GM12878 (cell line): ENCODE measurements around the gene ALDH1A3. TPM values are rescaled to one million over a fixed set of nuclear protein-coding genes. Genes with fewer than 3 reads are reported as not detected.

Experiments used
- BACH1 ChIP-seq: fragments of 450-650 bp; IDR thresholded peaks from 2 replicates; pipeline ENCODE4 v1.6.1; 2017; ENCODE audit warnings: mild to moderate bottlenecking, borderline replicate concordance
- BHLHE40 ChIP-seq, 2 experiments: fragments of 450-650 bp in 1 of 2; IDR thresholded peaks; 2 replicates each; pipeline ENCODE4 v1.6.1; 2011 to 2017; ENCODE audit warnings: low read depth in 2 of 2, borderline replicate concordance in 1 of 2, improper control_type of control experiment in 1 of 2, low read length in 1 of 2, mild to moderate bottlenecking in 1 of 2
- CHD2 ChIP-seq: IDR thresholded peaks from 2 replicates; pipeline ENCODE4 v1.6.1; 2011; ENCODE audit warnings: low read depth, low read length, improper control_type of control experiment, borderline replicate concordance
- CHD4 ChIP-seq: fragments of 200-600 bp; sonication (generic); IDR thresholded peaks from 2 replicates; pipeline ENCODE4 v1.6.1; 2016; ENCODE audit warnings: mild to moderate bottlenecking
- FOXM1 ChIP-seq: IDR thresholded peaks from 2 replicates; pipeline ENCODE4 v1.6.1; 2012; ENCODE audit warnings: low read depth, mild to moderate bottlenecking, inconsistent platforms, low read length, moderate library complexity
- GABPA ChIP-seq: IDR thresholded peaks from 2 replicates; pipeline ENCODE4 v1.6.1; 2014; ENCODE audit warnings: antibody characterized with exemption, low read depth, mild to moderate bottlenecking, inconsistent platforms
- IKZF1 ChIP-seq: fragments of 450-650 bp; conservative IDR thresholded peaks from 2 replicates; pipeline ENCODE4 v1.6.1; 2017; ENCODE audit warnings: antibody characterized with exemption, mild to moderate bottlenecking
- KDM1A ChIP-seq: fragments of 200-600 bp; sonication (generic); IDR thresholded peaks from 2 replicates; pipeline ENCODE4 v1.6.1; 2016; ENCODE audit warnings: borderline replicate concordance
- KLF5 ChIP-seq: fragments of 450-650 bp; IDR thresholded peaks from 2 replicates; pipeline ENCODE4 v1.6.1; 2014; ENCODE audit warnings: mild to moderate bottlenecking; ENCODE audit not compliant: partially characterized antibody
- LARP7 ChIP-seq: fragments of 450-650 bp; IDR thresholded peaks from 2 replicates; pipeline ENCODE4 v1.6.1; 2017; ENCODE audit warnings: mild to moderate bottlenecking
- MXI1 ChIP-seq: fragments of 150-350 bp; IDR thresholded peaks from 2 replicates; pipeline ENCODE4 v1.6.1; 2011; ENCODE audit warnings: low read depth, mild to moderate bottlenecking, inconsistent platforms, low read length, improper control_type of control experiment
- MYC ChIP-seq: IDR thresholded peaks from 2 replicates; pipeline ENCODE4 v1.6.1; 2011; ENCODE audit warnings: mild to moderate bottlenecking, low read length, moderate library complexity, inconsistent platforms; ENCODE audit not compliant: insufficient read depth, insufficient replicate concordance, insufficient read length, severe bottlenecking
- POU2F2 ChIP-seq: IDR thresholded peaks from 3 replicates; pipeline ENCODE4 v1.6.1; 2011; ENCODE audit warnings: low read depth, mild to moderate bottlenecking, low read length, borderline replicate concordance
- RAD21 ChIP-seq: IDR thresholded peaks from 2 replicates; pipeline ENCODE4 v1.6.1; 2011; ENCODE audit warnings: mild to moderate bottlenecking, low read depth, low read length, moderate library complexity; ENCODE audit not compliant: insufficient read depth
- RELA ChIP-seq: fragments of 450-650 bp; IDR thresholded peaks from 2 replicates; pipeline ENCODE4 v1.8.0; 2014; ENCODE audit warnings: borderline replicate concordance; ENCODE audit not compliant: partially characterized antibody
- REST ChIP-seq: IDR thresholded peaks from 2 replicates; pipeline ENCODE4 v1.6.1; 2012; ENCODE audit warnings: mild to moderate bottlenecking, low read depth, low read length
- RUNX3 ChIP-seq: IDR thresholded peaks from 2 replicates; pipeline ENCODE4 v1.6.1; 2012; ENCODE audit warnings: low read length, inconsistent platforms
- SMARCA5 ChIP-seq: fragments of 450-650 bp; IDR thresholded peaks from 2 replicates; pipeline ENCODE4 v1.6.1; 2017; ENCODE audit warnings: mild to moderate bottlenecking
- SMC3 ChIP-seq: IDR thresholded peaks from 2 replicates; pipeline ENCODE4 v1.6.1; 2011; ENCODE audit warnings: low read length, improper control_type of control experiment, borderline replicate concordance
- SPI1 ChIP-seq: IDR thresholded peaks from 2 replicates; pipeline ENCODE4 v1.6.1; 2011; ENCODE audit warnings: low read depth, mild to moderate bottlenecking, low read length, moderate library complexity, borderline replicate concordance; ENCODE audit not compliant: insufficient read depth
- SRF ChIP-seq, 2 experiments: IDR thresholded peaks; 2 replicates each; pipeline ENCODE4 v1.6.1; 2011; ENCODE audit warnings: low read depth in 2 of 2, low read length in 2 of 2, mild to moderate bottlenecking in 1 of 2, moderate library complexity in 1 of 2
- TCF3 ChIP-seq: IDR thresholded peaks from 2 replicates; pipeline ENCODE4 v1.6.1; 2012; ENCODE audit warnings: low read depth, mild to moderate bottlenecking, low read length, borderline replicate concordance; ENCODE audit not compliant: insufficient read depth
- polyA plus RNA-seq, 11 experiments: library from polyadenylated mRNA; depleted of rRNA in 4 of 11; unstranded in 6 of 11; stranded (reverse) in 5 of 11; fragments of >200 nt; fragmentation: Nextera tagmentation in 4 of 11; fragmentation: Illumina TruSeq in 1 of 11; extraction: Ambion mirVana in 4 of 11; extraction: Trizol in 1 of 11; gene quantifications; 1 replicate in 1 of 11; 2 replicates in 10 of 11; pipeline versions ENCODE4 v1.2.1 to v1.2.3, GENCODE V29; 2011 to 2016; ENCODE audit warnings: inconsistent platforms in 2 of 11, missing spikeins in 2 of 11, low read depth in 1 of 11
- total RNA-seq, 4 experiments: library from RNA; depleted of rRNA in 3 of 4; stranded (reverse); fragments of >200 nt in 3 of 4; fragmentation: Illumina TruSeq in 1 of 4; extraction: Trizol in 1 of 4; gene quantifications; 2 replicates each; pipeline versions ENCODE4 v1.2.1 to v1.2.3, GENCODE V29; 2013 to 2021
- TF ChIP-seq, protein P1 (sequence below): fragments of 450-650 bp; conservative IDR thresholded peaks from 2 replicates; pipeline ENCODE4 v1.6.1; 2017; ENCODE audit warnings: mild to moderate bottlenecking, moderate library complexity

Gene ALDH1A3
- total and polyA plus RNA-seq, 10 of the 15 experiments (the other 5 are each of a cell fraction or from before 2014, with no cell fraction given): 0.06 to 0.69 (median 0.18) TPM

DNA sequence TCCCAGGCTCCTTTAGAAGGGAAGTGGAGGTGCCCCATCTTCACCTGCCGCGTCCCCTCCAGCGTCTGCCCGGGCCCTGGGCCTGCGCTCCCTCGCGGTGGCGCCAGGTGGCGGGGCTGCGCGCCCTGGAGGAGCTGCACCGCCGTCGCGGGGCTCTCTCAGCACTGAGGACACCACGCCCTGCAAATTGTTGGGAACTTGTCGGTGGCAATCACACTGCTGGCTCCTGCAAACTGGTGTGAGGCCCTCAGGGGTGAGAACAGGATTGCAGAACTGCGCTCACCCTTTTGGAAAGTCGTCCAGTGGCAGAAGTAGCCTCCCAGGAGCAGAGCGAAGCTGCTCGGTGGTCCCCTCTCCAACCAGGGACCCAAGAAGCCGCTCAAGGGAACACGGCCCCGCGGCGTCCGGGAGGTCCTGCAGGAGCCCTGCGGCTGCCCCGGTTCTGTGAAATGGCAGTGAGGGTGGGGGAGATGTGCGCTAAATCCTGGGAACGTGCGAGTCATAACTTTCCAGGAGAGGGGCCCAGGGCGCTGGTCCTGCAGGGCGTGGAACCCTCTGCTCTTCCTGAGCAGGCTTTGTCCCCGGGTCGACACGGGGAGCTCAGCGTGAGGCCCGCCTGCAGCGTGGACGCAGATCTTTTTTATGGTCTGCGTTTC lies 38.5 kb downstream of the ALDH1A3 start (continued):
- no peak for TF ChIP-seq REST
- TF ChIP-seq RUNX3: peak; percentile 37; the same call in 1 of the 2 replicates
- TF ChIP-seq SMC3: peak; percentile 99
- TF ChIP-seq RAD21: peak; percentile 87
- no peak for TF ChIP-seq KLF5
- peak; percentile 40; the same call in 1 of the 2 replicates for TF ChIP-seq CHD2
- TF ChIP-seq LARP7: peak; percentile 18; the same call in 1 of the 2 replicates
- TF ChIP-seq MXI1: peak; percentile 68
- TF ChIP-seq SPI1: peak; percentile 8; the same call in 1 of the 2 replicates
- TF ChIP-seq BACH1: peak; percentile 40; the same call in 1 of the 2 replicates
- peak; percentile 19 to 49; a peak in 1 of 4 replicates for TF ChIP-seq BHLHE40 (IDR thresholded peaks at IDR 0.05; ENCODE audit: borderline replicate concordance in 1 of 2, low read depth in 2 of 2, low read length in 1 of 2)
- no peak for TF ChIP-seq SRF (IDR thresholded peaks at IDR 0.05; ENCODE audit: low read depth in 2 of 2, low read length in 2 of 2)
- peak; percentile 97 for TF ChIP-seq SMARCA5
- TF ChIP-seq FOXM1: peak; percentile 41; the same call in 1 of the 2 replicates
- TF ChIP-seq GABPA: no peak
- no peak for TF ChIP-seq CHD4
- TF ChIP-seq IKZF1: peak; percentile 80
- TF ChIP-seq, protein P1, sequence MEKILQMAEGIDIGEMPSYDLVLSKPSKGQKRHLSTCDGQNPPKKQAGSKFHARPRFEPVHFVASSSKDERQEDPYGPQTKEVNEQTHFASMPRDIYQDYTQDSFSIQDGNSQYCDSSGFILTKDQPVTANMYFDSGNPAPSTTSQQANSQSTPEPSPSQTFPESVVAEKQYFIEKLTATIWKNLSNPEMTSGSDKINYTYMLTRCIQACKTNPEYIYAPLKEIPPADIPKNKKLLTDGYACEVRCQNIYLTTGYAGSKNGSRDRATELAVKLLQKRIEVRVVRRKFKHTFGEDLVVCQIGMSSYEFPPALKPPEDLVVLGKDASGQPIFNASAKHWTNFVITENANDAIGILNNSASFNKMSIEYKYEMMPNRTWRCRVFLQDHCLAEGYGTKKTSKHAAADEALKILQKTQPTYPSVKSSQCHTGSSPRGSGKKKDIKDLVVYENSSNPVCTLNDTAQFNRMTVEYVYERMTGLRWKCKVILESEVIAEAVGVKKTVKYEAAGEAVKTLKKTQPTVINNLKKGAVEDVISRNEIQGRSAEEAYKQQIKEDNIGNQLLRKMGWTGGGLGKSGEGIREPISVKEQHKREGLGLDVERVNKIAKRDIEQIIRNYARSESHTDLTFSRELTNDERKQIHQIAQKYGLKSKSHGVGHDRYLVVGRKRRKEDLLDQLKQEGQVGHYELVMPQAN: 0 out of 2 replicates have a peak, but pooled peaks have one; percentile 41
- TF ChIP-seq RELA: peak; percentile 62
- TF ChIP-seq TCF3: peak; percentile 75; the same call in 1 of the 2 replicates
- peak; percentile 10 for TF ChIP-seq MYC
- peak; percentile 69; the same call in 1 of the 3 replicates for TF ChIP-seq POU2F2
- TF ChIP-seq KDM1A: no peak
